Activated T-helper 1 cell treated with Interleukin-2 at 50 U/mL for 16 hours (primary cell): Measurements from ENCODE around the gene CMTM7.
"Not testable (repeated sequence)": the region's sequence is repeated elsewhere in the genome, so short reads cannot be mapped to it uniquely, and the experiment has no call there.

Source experiments
- DNase-seq: peaks from one replicate; pipeline ENCODE4 v3.0.0-alpha.2; 2020; ENCODE audit warnings: low read depth

CMTM7 gene

GRCh38 chr3:32460817-32461496 is 69.3 kb downstream of the CMTM7 start:
- DNase-seq: not testable (repeated sequence)

- DNase-seq: not testable (repeated sequence)
Observed at GRCh38 chr3:32462191-32462986, 70.7 kb downstream of the CMTM7 start.

- not testable (repeated sequence) for DNase-seq
Observed at GRCh38 chr3:32463415-32463814, 71.8 kb downstream of the CMTM7 start.

- DNase-seq: not testable (repeated sequence)
Observed at GRCh38 chr3:32464726-32465125, 73.1 kb downstream of the CMTM7 start.

- not testable (repeated sequence) for DNase-seq
Observed at GRCh38 chr3:32466808-32467207, 75.2 kb downstream of the CMTM7 start.

- peak; percentile 58 for DNase-seq
Observed at GRCh38 chr3:32467333-32468070, 75.8 kb downstream of the CMTM7 start.

GRCh38 chr3:32469151-32469874 is 77.7 kb downstream of the CMTM7 start:
- no peak for DNase-seq

GRCh38 chr3:32470362-32470761 is 78.7 kb downstream of the CMTM7 start:
- DNase-seq: no peak

GRCh38 chr3:32471246-32471645 is 79.6 kb downstream of the CMTM7 start:
- DNase-seq: no peak

GRCh38 chr3:32472151-32472550 is 80.5 kb downstream of the CMTM7 start:
- DNase-seq: not testable (repeated sequence)

- no peak for DNase-seq
Observed at GRCh38 chr3:32474201-32474600, 82.5 kb downstream of the CMTM7 start.

- no peak for DNase-seq
Observed at GRCh38 chr3:32480604-32481003, 89.0 kb downstream of the CMTM7 start.

GRCh38 chr3:32481791-32482631 is 90.4 kb downstream of the CMTM7 start:
- no peak for DNase-seq

GRCh38 chr3:32482693-32483092 is 91.0 kb downstream of the CMTM7 start:
- DNase-seq: no peak

- no peak for DNase-seq
Observed at GRCh38 chr3:32483772-32484171, 92.1 kb downstream of the CMTM7 start.

GRCh38 chr3:32484436-32484835 is 92.8 kb downstream of the CMTM7 start:
- no peak for DNase-seq

- DNase-seq: no peak
Observed at GRCh38 chr3:32487781-32488473, 96.3 kb downstream of the CMTM7 start.

GRCh38 chr3:32488474-32489008 is 96.9 kb downstream of the CMTM7 start:
- no peak for DNase-seq

GRCh38 chr3:32492684-32493436 is 101.2 kb downstream of the CMTM7 start:
- no peak for DNase-seq
